SK-N-SH (cell line): ENCODE measurements around the gene PF4V1. TPM values are rescaled to one million over a fixed set of nuclear protein-coding genes. Genes with fewer than 3 reads are reported as not detected.

Source experiments
- CTCF ChIA-PET: fragments of 300-600, 350-600 bp; formaldehyde crosslinking; extraction: SDS; loops from one replicate; lab custom pipeline; 2021; lab: Yijun Ruan, JAX
- POLR2A ChIA-PET: fragments of 350-600 bp; sonication (Branson Sonifier 250); formaldehyde crosslinking; extraction: SDS; loops from one replicate; lab custom pipeline; 2020; ENCODE audit warnings: antibody characterized with exemption, inconsistent platforms; lab: Yijun Ruan, JAX
- DNase-seq: peaks from one replicate; pipeline ENCODE4 v3.0.0; 2012
- H2AFZ ChIP-seq: fragments of 200-600 bp; sonication (generic); 2 replicates; pipeline ENCODE4 v1.8.1; 2016; ENCODE audit warnings: antibody characterized with exemption, mild to moderate bottlenecking, low read depth
- H3F3A ChIP-seq: fragments of 200-600 bp; sonication (generic); replicated peaks from 2 replicates; pipeline ENCODE3; 2016; ENCODE audit warnings: antibody characterized with exemption, mild to moderate bottlenecking; ENCODE audit not compliant: insufficient read depth
- H3K27ac ChIP-seq, 2 experiments: fragments of 200-500 bp in 1 of 2; fragments of 200-600 bp in 1 of 2; sonication (Bioruptor generic) in 1 of 2; sonication (generic), shearing (Covaris generic) in 1 of 2; 2 replicates each; pipeline versions ENCODE4 v1.5.1 to v1.6.1; 2014 to 2016; ENCODE audit warnings: low read depth in 2 of 2, inconsistent platforms in 1 of 2, low read length in 1 of 2, mild to moderate bottlenecking in 1 of 2, mixed read lengths in 1 of 2
- H3K27me3 ChIP-seq: fragments of 200-600 bp; sonication (generic), shearing (Covaris generic); 2 replicates; pipeline ENCODE4 v1.6.1; 2016; ENCODE audit warnings: mixed run types; ENCODE audit not compliant: insufficient read depth
- H3K36me3 ChIP-seq, 2 experiments: fragments of 200-500 bp in 1 of 2; fragments of 200-600 bp in 1 of 2; sonication (Bioruptor generic) in 1 of 2; sonication (generic) in 1 of 2; replicated peaks in 1 of 2; 2 replicates each; pipeline versions ENCODE3 to v1.5.1; 2014 to 2016; ENCODE audit warnings: low read length in 1 of 2, mild to moderate bottlenecking in 1 of 2; ENCODE audit not compliant: insufficient read depth in 2 of 2, control insufficient read depth in 1 of 2
- H3K4me1 ChIP-seq, 2 experiments: fragments of 200-500 bp in 1 of 2; fragments of 200-600 bp in 1 of 2; sonication (Bioruptor generic) in 1 of 2; sonication (generic), shearing (Covaris generic) in 1 of 2; 2 replicates each; pipeline versions ENCODE4 v1.5.1 to v1.6.1; 2014 to 2016; ENCODE audit warnings: low read depth in 1 of 2, low read length in 1 of 2, mixed run types in 1 of 2; ENCODE audit not compliant: insufficient read depth in 2 of 2, control insufficient read depth in 1 of 2
- H3K4me2 ChIP-seq: fragments of 200-600 bp; sonication (generic), shearing (Covaris generic); 2 replicates; pipeline ENCODE4 v1.6.1; 2017; ENCODE audit warnings: mixed run types
- H3K4me3 ChIP-seq, 2 experiments: fragments of 200-500 bp in 1 of 2; fragments of 200-600 bp in 1 of 2; sonication (Bioruptor generic) in 1 of 2; sonication (generic), shearing (Covaris generic) in 1 of 2; 2 replicates each; pipeline versions ENCODE4 v1.5.1 to v1.8.1; 2014 to 2016; ENCODE audit warnings: low read depth in 2 of 2, inconsistent platforms in 1 of 2, low read length in 1 of 2, mild to moderate bottlenecking in 1 of 2, mixed read lengths in 1 of 2, moderate library complexity in 1 of 2
- H3K79me2 ChIP-seq: fragments of 200-600 bp; sonication (generic); 2 replicates; pipeline ENCODE4 v1.8.1; 2017; ENCODE audit warnings: mild to moderate bottlenecking; ENCODE audit not compliant: insufficient read depth
- H3K9ac ChIP-seq: fragments of 200-600 bp; sonication (generic); 2 replicates; pipeline ENCODE4 v1.6.1; 2017; ENCODE audit warnings: mixed run types
- H3K9me2 ChIP-seq: fragments of 200-600 bp; sonication (generic); 2 replicates; pipeline ENCODE4 v1.6.1; 2017; ENCODE audit warnings: mixed run types
- H3K9me3 ChIP-seq: fragments of 200-600 bp; sonication (generic); 2 replicates; pipeline ENCODE4 v1.6.1; 2017; ENCODE audit warnings: mixed run types, mild to moderate bottlenecking, moderate library complexity
- H4K20me1 ChIP-seq: fragments of 200-600 bp; sonication (generic); 2 replicates; pipeline ENCODE4 v1.6.1; 2017; ENCODE audit warnings: mild to moderate bottlenecking, mixed run types; ENCODE audit not compliant: insufficient read depth
- CHD2 ChIP-seq: fragments of 150-350 bp; IDR thresholded peaks from 2 replicates; pipeline ENCODE4 v1.6.1; 2018; ENCODE audit warnings: low read length; ENCODE audit not compliant: partially characterized antibody
- FOXJ3 ChIP-seq: sonication (generic); formaldehyde crosslinking; IDR thresholded peaks from 2 replicates; pipeline ENCODE4 v1.5.1; 2020; ENCODE audit warnings: mild to moderate bottlenecking, missing genetic modification reagents
- FOXM1 ChIP-seq: IDR thresholded peaks from 2 replicates; pipeline ENCODE4 v1.4.0; 2012; ENCODE audit warnings: low read depth, mild to moderate bottlenecking
- GATA2 ChIP-seq: sonication (generic); formaldehyde crosslinking; IDR thresholded peaks from 2 replicates; pipeline ENCODE4 v1.5.0; 2020; ENCODE audit warnings: mild to moderate bottlenecking, missing genetic modification reagents
- JUND ChIP-seq: IDR thresholded peaks from 2 replicates; pipeline ENCODE4 v1.4.0; 2012
- MEF2A ChIP-seq: IDR thresholded peaks from 2 replicates; pipeline ENCODE4 v1.4.0; 2012; ENCODE audit warnings: low read depth, borderline replicate concordance
- MXI1 ChIP-seq: IDR thresholded peaks from 2 replicates; pipeline ENCODE4 v1.6.1; 2012; ENCODE audit warnings: mild to moderate bottlenecking, low read depth, low read length, improper control_type of control experiment
- NFIC ChIP-seq: IDR thresholded peaks from 2 replicates; pipeline ENCODE4 v1.4.0; 2012; ENCODE audit warnings: borderline replicate concordance
- POLR2AphosphoS5 ChIP-seq: IDR thresholded peaks from 2 replicates; pipeline ENCODE4 v1.6.1; 2012; ENCODE audit warnings: low read depth, low read length
- RFX5 ChIP-seq: IDR thresholded peaks from 2 replicates; pipeline ENCODE4 v1.6.1; 2012; ENCODE audit warnings: mild to moderate bottlenecking, improper control_type of control experiment, low read length
- SMC3 ChIP-seq: IDR thresholded peaks from 2 replicates; pipeline ENCODE4 v1.6.1; 2012; ENCODE audit warnings: low read depth, low read length, improper control_type of control experiment
- WGBS: methylation state at CpG from one replicate; pipeline ENCODE4 v1.1.6; 2017; ENCODE audit warnings: low lambda C conversion rate; 5-methylcytosine and 5-hydroxymethylcytosine counted together
- polyA plus RNA-seq, 3 experiments: library from polyadenylated mRNA; depleted of rRNA; stranded (reverse); fragments of >200 nt; gene quantifications; 2 replicates each; pipeline ENCODE4 v1.2.3, GENCODE V29; 2012
- TF ChIP-seq, protein P1 (sequence below): IDR thresholded peaks from 2 replicates; pipeline ENCODE4; 2012
- TF ChIP-seq, protein P2 (sequence below): fragments of 150-350 bp; IDR thresholded peaks from 2 replicates; pipeline ENCODE4 v1.6.1; 2017; ENCODE audit warnings: antibody characterized with exemption, low read length, low read depth, borderline replicate concordance

PF4V1 gene
- polyA plus RNA-seq, 1 of the 3 experiments (the other 2 are of a cell fraction): not detected

DNA sequence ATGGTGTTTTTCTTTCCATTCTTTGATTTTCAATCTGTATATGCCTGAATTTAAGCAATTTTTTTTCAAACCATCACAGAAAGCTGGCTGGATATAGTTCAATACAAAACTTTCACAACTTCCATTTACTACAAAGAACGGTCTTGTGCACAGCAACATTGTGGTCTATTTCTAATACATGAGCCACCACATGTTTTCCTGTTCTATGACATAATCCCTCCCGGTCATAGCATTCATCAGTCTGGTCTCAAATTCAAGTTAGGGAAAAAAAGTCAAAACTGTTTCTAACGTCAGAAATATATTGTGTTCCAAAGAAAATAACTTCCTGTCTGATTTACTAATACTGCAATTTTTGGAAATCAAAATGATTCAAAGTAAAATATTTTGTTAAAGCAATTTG, 24.1 kb upstream of the PF4V1 start:
- no peak overlapping the region for H3K4me2 ChIP-seq
- H2AFZ ChIP-seq: no peak overlapping the region
- WGBS: 4% methylated on average over 3 of the region's 3 CpGs
- POLR2A ChIA-PET: no interaction called here
- no peaks in the 10 kb centered on the region for H3K79me2 ChIP-seq
- H3K4me1 ChIP-seq: no peaks in the 10 kb centered on the region
- no peaks in the 10 kb centered on the region for H3F3A ChIP-seq
- H3K9me2 ChIP-seq: no peaks in the 10 kb centered on the region
- H3K36me3 ChIP-seq: no peaks in the 10 kb centered on the region
- no peak overlapping the region for H3K27ac ChIP-seq
- no peaks in the 10 kb centered on the region for H3K9me3 ChIP-seq
- H4K20me1 ChIP-seq: no peaks in the 10 kb centered on the region
- H3K4me3 ChIP-seq: no peak overlapping the region
- no peak for DNase-seq
- CTCF ChIA-PET: no interaction called here
- no peaks in the 10 kb centered on the region for H3K27me3 ChIP-seq
- TF ChIP-seq NFIC: no peak
- H3K9ac ChIP-seq: no peak overlapping the region

DNA sequence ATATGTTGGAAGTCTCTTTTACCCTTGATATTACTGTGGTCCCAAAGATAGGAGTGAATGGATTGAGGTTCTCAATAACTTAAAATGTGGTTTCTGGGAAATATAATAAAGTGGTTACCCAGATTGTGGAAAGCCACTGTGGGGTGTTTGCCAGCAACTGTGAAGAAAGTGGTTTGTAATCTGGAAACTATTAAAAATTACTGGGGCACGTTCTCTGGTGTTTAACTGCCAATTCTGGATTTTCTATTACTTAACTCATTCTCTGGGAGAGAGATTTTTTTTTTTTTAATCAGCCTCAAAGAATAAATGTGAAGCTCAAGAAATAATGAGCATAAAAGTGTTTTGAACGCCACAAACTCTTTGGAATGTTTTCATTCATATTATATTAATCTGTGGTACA, 21.5 kb upstream of the PF4V1 start:
- no peak overlapping the region for H2AFZ ChIP-seq
- H3K4me3 ChIP-seq: no peak overlapping the region
- no peaks in the 10 kb centered on the region for H3K36me3 ChIP-seq
- H3K9ac ChIP-seq: no peak overlapping the region
- no peaks in the 10 kb centered on the region for H4K20me1 ChIP-seq
- H3K9me2 ChIP-seq: no peaks in the 10 kb centered on the region
- no peaks in the 10 kb centered on the region for H3F3A ChIP-seq
- ChIA-PET CTCF (no interaction called here), POLR2A (no interaction called here)
- no peak overlapping the region for H3K27ac ChIP-seq
- no peaks in the 10 kb centered on the region for H3K79me2 ChIP-seq
- TF ChIP-seq SMC3 (no peak), NFIC (no peak), RFX5 (no peak), JUND (no peak), FOXJ3 (CRISPR knock-in tag) (no peak), CHD2 (no peak), FOXM1 (no peak), MXI1 (no peak), POLR2AphosphoS5 (no peak), GATA2 (CRISPR knock-in tag) (no peak), MEF2A (no peak)
- TF ChIP-seq, protein P1, sequence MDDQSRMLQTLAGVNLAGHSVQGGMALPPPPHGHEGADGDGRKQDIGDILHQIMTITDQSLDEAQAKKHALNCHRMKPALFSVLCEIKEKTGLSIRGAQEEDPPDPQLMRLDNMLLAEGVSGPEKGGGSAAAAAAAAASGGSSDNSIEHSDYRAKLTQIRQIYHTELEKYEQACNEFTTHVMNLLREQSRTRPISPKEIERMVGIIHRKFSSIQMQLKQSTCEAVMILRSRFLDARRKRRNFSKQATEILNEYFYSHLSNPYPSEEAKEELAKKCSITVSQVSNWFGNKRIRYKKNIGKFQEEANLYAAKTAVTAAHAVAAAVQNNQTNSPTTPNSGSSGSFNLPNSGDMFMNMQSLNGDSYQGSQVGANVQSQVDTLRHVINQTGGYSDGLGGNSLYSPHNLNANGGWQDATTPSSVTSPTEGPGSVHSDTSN: no peak
- TF ChIP-seq, protein P2, sequence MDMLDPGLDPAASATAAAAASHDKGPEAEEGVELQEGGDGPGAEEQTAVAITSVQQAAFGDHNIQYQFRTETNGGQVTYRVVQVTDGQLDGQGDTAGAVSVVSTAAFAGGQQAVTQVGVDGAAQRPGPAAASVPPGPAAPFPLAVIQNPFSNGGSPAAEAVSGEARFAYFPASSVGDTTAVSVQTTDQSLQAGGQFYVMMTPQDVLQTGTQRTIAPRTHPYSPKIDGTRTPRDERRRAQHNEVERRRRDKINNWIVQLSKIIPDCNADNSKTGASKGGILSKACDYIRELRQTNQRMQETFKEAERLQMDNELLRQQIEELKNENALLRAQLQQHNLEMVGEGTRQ: no peak
- WGBS: 14% methylated on average over 2 of the region's 2 CpGs
- no peaks in the 10 kb centered on the region for H3K9me3 ChIP-seq
- H3K4me1 ChIP-seq: no peaks in the 10 kb centered on the region
- DNase-seq: no peak
- H3K27me3 ChIP-seq: peaks cover 4% of the 10 kb centered on the region; the same call in 1 of the 2 replicates
- no peak overlapping the region for H3K4me2 ChIP-seq
